Measurements from ENCODE around the gene CCDC188. TPM values are rescaled to one million over a fixed set of nuclear protein-coding genes. Genes with fewer than 3 reads are reported as not detected.

Gene CCDC188
- total and polyA plus RNA-seq, 2 of the 8 experiments (the other 6 are each of a cell fraction or from before 2014, with no cell fraction given), result not detected

DNA sequence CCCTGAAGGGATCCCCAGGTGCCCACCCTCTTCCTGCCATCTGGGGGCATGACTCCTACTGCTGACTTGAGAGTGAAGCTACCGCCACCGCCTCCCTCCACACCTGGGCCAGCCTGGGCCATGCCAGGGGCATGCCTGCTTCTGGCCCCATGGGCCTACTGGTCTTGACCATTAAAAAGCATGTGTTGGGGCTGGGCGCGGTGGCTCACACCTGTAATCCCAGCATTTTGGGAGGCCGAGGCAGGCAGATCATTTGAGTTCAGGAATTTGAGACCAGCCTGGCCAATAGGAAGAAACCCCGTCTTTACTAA lies 37.7 kb upstream of the CCDC188 start:
- H3K27me3 ChIP-seq (replicated peaks in 1 of 4; ENCODE audit: control insufficient read depth in 3 of 4, extremely low read depth in 1 of 4, insufficient read depth in 3 of 4, low read length in 3 of 4), result no peaks in the 10 kb centered on the region
- no peak for FAIRE-seq
- ChIA-PET POLR2A (ENCODE audit: partially characterized antibody) (no interaction called here), CTCF (ENCODE audit: partially characterized antibody) (interaction anchor here (1.0 to 2.2 kb wide), 4 partner anchors 9 to 395 kb away, joined by 3 to 9 read pairs (median 5); no protein-coding TSS in a partner anchor)
- H3K23me2 ChIP-seq (ENCODE audit: low read depth, low read length), result no peaks in the 10 kb centered on the region
- H3K9me3 ChIP-seq (ENCODE audit: insufficient read depth in 2 of 2, low read depth in 1 of 2, low read length in 1 of 2), result no peaks in the 10 kb centered on the region
- no peak overlapping the region for H2BK15ac ChIP-seq (ENCODE audit: low read length)
- no peak overlapping the region for H4K91ac ChIP-seq (replicated peaks; ENCODE audit: insufficient read length, low read length)
- H2BK12ac ChIP-seq (ENCODE audit: low read depth, low read length), result no peak overlapping the region
- no peak overlapping the region for H2AFZ ChIP-seq (ENCODE audit: low read length)
- H4K5ac ChIP-seq (ENCODE audit: insufficient read length, low read depth, low read length), result no peak overlapping the region
- no peak overlapping the region for H2BK5ac ChIP-seq (ENCODE audit: low read depth, low read length)
- H3K4me1 ChIP-seq (replicated peaks in 1 of 4; ENCODE audit: control insufficient read depth in 3 of 4, insufficient read depth in 4 of 4, low read length in 3 of 4), result peaks cover 0 to 4% (median 2%) of the 10 kb centered on the region in 4 experiments; a peak in 2 of 7 replicates
- H3K56ac ChIP-seq (replicated peaks; ENCODE audit: insufficient read length, low read depth, low read length), result no peak overlapping the region
- H3K36me3 ChIP-seq (ENCODE audit: control insufficient read depth in 2 of 4, insufficient read depth in 4 of 4, low read length in 3 of 4), result no peaks in the 10 kb centered on the region
- no peak overlapping the region for H2BK120ac ChIP-seq (replicated peaks; ENCODE audit: low read depth, low read length)
- H4K8ac ChIP-seq (ENCODE audit: extremely low read depth, insufficient read depth, low read length), result no peak overlapping the region; the same call in 1 of the 2 replicates
- no peak overlapping the region for H3K9ac ChIP-seq (replicated peaks in 1 of 4; ENCODE audit: extremely low read depth in 1 of 4, low read depth in 3 of 4, low read length in 3 of 4)
- H4K20me1 ChIP-seq (replicated peaks in 1 of 2; ENCODE audit: control insufficient read depth in 1 of 2, insufficient read depth in 2 of 2, low read length in 2 of 2), result no peaks in the 10 kb centered on the region
- no peak overlapping the region for H3K4ac ChIP-seq (replicated peaks; ENCODE audit: insufficient read length, low read depth, low read length)
- no peaks in the 10 kb centered on the region for H3K79me2 ChIP-seq (ENCODE audit: control insufficient read depth in 1 of 2, insufficient read depth in 2 of 2, low read length in 2 of 2)
- no peak overlapping the region for H3K14ac ChIP-seq (ENCODE audit: insufficient read length)
- 83% methylated on average over 6 of the region's 6 CpGs; no CpG with 5 or more reads in 1 of the 2 experiments for WGBS, 2 experiments (ENCODE audit: extremely low coverage in 1 of 2, insufficient coverage in 1 of 2, insufficient read length in 1 of 2, insufficient replicate concordance in 2 of 2, low coverage in 1 of 2, low lambda C conversion rate in 2 of 2, missing lambda C conversion rate in 1 of 2)
- no peak overlapping the region for H3K18ac ChIP-seq (ENCODE audit: extremely low read depth, low read length)
- H2AK5ac ChIP-seq (ENCODE audit: low read depth, low read length), result no peak overlapping the region
- H2BK20ac ChIP-seq (ENCODE audit: low read length), result no peak overlapping the region
- H3K27ac ChIP-seq (ENCODE audit: low read depth, low read length), result no peak overlapping the region
- no peak overlapping the region for H3K4me3 ChIP-seq (ENCODE audit: extremely low read depth in 1 of 4, insufficient read depth in 2 of 4, low read depth in 3 of 4, low read length in 4 of 4)
- no peaks in the 10 kb centered on the region for H3K79me1 ChIP-seq (ENCODE audit: low read depth, low read length)
- no peak for DNase-seq (ENCODE audit: low read depth in 1 of 2, low spot score in 2 of 2)
- TF ChIP-seq SIX5 (IDR thresholded peaks at IDR 0.05; ENCODE audit: low read depth, low read length) (no peak), EGR1 (IDR thresholded peaks at IDR 0.05; ENCODE audit: borderline replicate concordance, low read depth, low read length) (no peak), SP2 (IDR thresholded peaks at IDR 0.05; ENCODE audit: low read length) (no peak), POLR2AphosphoS5 (IDR thresholded peaks at IDR 0.05; ENCODE audit: low read depth, low read length) (no peak), ZNF274 (IDR thresholded peaks at IDR 0.05; ENCODE audit: borderline replicate concordance, extremely low read depth, low read length) (no peak), CBX5 (IDR thresholded peaks at IDR 0.05; ENCODE audit: low read depth, low read length) (no peak), POU5F1 (IDR thresholded peaks at IDR 0.05; ENCODE audit: low read depth, low read length) (no peak)
- H3K23ac ChIP-seq (ENCODE audit: insufficient read length), result no peak overlapping the region
- H3K4me2 ChIP-seq (ENCODE audit: insufficient read depth in 1 of 2, low read depth in 2 of 2, low read length in 2 of 2), result no peak overlapping the region
